HepG2 (cell line): Measurements from ENCODE around the gene CUL9. TPM values are rescaled to one million over a fixed set of nuclear protein-coding genes. Genes with fewer than 3 reads are reported as not detected.
A peak's percentile ranks its signal among the peaks of the same experiment; 100 is the strongest.

Source experiments
- BHLHE40 ChIP-seq: IDR thresholded peaks from 2 replicates; pipeline ENCODE4 v1.6.1; 2011; ENCODE audit warnings: low read length, improper control_type of control experiment
- CHCHD3 ChIP-seq: sonication (generic); formaldehyde crosslinking; IDR thresholded peaks from 2 replicates; pipeline ENCODE4 v1.8.0; 2022; ENCODE audit warnings: mild to moderate bottlenecking, missing genetic modification reagents, moderate library complexity
- FOXK1 ChIP-seq: sonication (generic); formaldehyde crosslinking; IDR thresholded peaks from 2 replicates; pipeline ENCODE4 v1.4.0; 2020; ENCODE audit warnings: low read depth, missing genetic modification reagents, borderline replicate concordance
- HNF4A ChIP-seq: sonication (generic); formaldehyde crosslinking; IDR thresholded peaks from 2 replicates; pipeline ENCODE4 v1.4.0; 2020; ENCODE audit warnings: missing genetic modification reagents
- HOXA5 ChIP-seq: sonication (generic); formaldehyde crosslinking; IDR thresholded peaks from 2 replicates; pipeline ENCODE4 v1.4.0; 2020; ENCODE audit warnings: missing genetic modification reagents
- HOXD1 ChIP-seq: sonication (generic); formaldehyde crosslinking; IDR thresholded peaks from 2 replicates; pipeline ENCODE4 v1.5.0; 2020; ENCODE audit warnings: missing genetic modification reagents
- NPAS2 ChIP-seq: sonication (generic); formaldehyde crosslinking; IDR thresholded peaks from 2 replicates; pipeline ENCODE4 v1.8.0; 2022; ENCODE audit warnings: mild to moderate bottlenecking, missing genetic modification reagents, borderline replicate concordance
- PRPF4 ChIP-seq: fragments of 200-400 bp; formaldehyde crosslinking; IDR thresholded peaks from 2 replicates; pipeline ENCODE4 v1.6.1; 2016; ENCODE audit warnings: low read length, low read depth; ENCODE audit not compliant: poor library complexity, severe bottlenecking
- RARA ChIP-seq: IDR thresholded peaks from 2 replicates; pipeline ENCODE4 v1.6.1; 2016; ENCODE audit warnings: missing genetic modification reagents, missing compliant biosample characterization
- RFX5 ChIP-seq: IDR thresholded peaks from 2 replicates; pipeline ENCODE4 v1.6.1; 2011; ENCODE audit warnings: low read depth, low read length, improper control_type of control experiment
- SALL1 ChIP-seq: sonication (generic); formaldehyde crosslinking; IDR thresholded peaks from 2 replicates; pipeline ENCODE4 v1.8.0; 2022; ENCODE audit warnings: mild to moderate bottlenecking, missing genetic modification reagents
- SIX4 ChIP-seq: sonication (generic); formaldehyde crosslinking; IDR thresholded peaks from 2 replicates; pipeline ENCODE4 v1.4.0; 2020; ENCODE audit warnings: missing genetic modification reagents
- SP140L ChIP-seq: sonication (generic); formaldehyde crosslinking; IDR thresholded peaks from 2 replicates; pipeline ENCODE4 v1.4.0; 2020; ENCODE audit warnings: missing genetic modification reagents, borderline replicate concordance
- SP2 ChIP-seq: sonication (generic); formaldehyde crosslinking; IDR thresholded peaks from 2 replicates; pipeline ENCODE4 v1.5.1; 2020; ENCODE audit warnings: mild to moderate bottlenecking, missing genetic modification reagents
- ZFP62 ChIP-seq: sonication (generic); formaldehyde crosslinking; IDR thresholded peaks from 2 replicates; pipeline ENCODE4 v1.4.0; 2020; ENCODE audit warnings: missing genetic modification reagents
- ZNF121 ChIP-seq: sonication (generic); formaldehyde crosslinking; IDR thresholded peaks from 2 replicates; pipeline ENCODE4 v1.5.0; 2020; ENCODE audit warnings: mild to moderate bottlenecking, missing genetic modification reagents
- ZNF296 ChIP-seq: sonication (generic); formaldehyde crosslinking; conservative IDR thresholded peaks from 2 replicates; pipeline ENCODE4 v1.5.0; 2020; ENCODE audit warnings: mild to moderate bottlenecking, missing genetic modification reagents
- ZNF350 ChIP-seq: sonication (generic); formaldehyde crosslinking; IDR thresholded peaks from 2 replicates; pipeline ENCODE4 v1.4.0; 2020; ENCODE audit warnings: mild to moderate bottlenecking, low read depth, missing genetic modification reagents, borderline replicate concordance
- ZNF550 ChIP-seq: sonication (generic); formaldehyde crosslinking; IDR thresholded peaks from 2 replicates; pipeline ENCODE4 v1.4.0; 2020; ENCODE audit warnings: mild to moderate bottlenecking, missing genetic modification reagents, borderline replicate concordance
- ZNF777 ChIP-seq: sonication (generic); formaldehyde crosslinking; IDR thresholded peaks from 2 replicates; pipeline ENCODE4 v1.4.0; 2020; ENCODE audit warnings: missing genetic modification reagents
- ZNF781 ChIP-seq: sonication (generic); formaldehyde crosslinking; IDR thresholded peaks from 2 replicates; pipeline ENCODE4 v1.5.1; 2020; ENCODE audit warnings: borderline replicate concordance, mild to moderate bottlenecking, missing genetic modification reagents; ENCODE audit errors: not compliant biosample characterization
- ZSCAN22 ChIP-seq: sonication (generic); formaldehyde crosslinking; IDR thresholded peaks from 2 replicates; pipeline ENCODE4 v1.4.0; 2020; ENCODE audit warnings: mild to moderate bottlenecking, missing genetic modification reagents
- ZSCAN31 ChIP-seq: sonication (generic); formaldehyde crosslinking; IDR thresholded peaks from 2 replicates; pipeline ENCODE4 v1.5.0; 2020; ENCODE audit warnings: low read depth, mild to moderate bottlenecking, missing genetic modification reagents
- polyA plus RNA-seq, 8 experiments: library from polyadenylated mRNA; depleted of rRNA in 3 of 8; stranded (reverse) in 7 of 8; unstranded in 1 of 8; fragments of >200 nt; fragmentation: Illumina TruSeq in 4 of 8; extraction: Trizol in 4 of 8; gene quantifications; 2 replicates each; pipeline versions ENCODE4 v1.2.1 to v1.2.3, GENCODE V29; 2011 to 2016; ENCODE audit warnings: low read depth in 4 of 8, missing spikeins in 1 of 8, mixed read lengths in 1 of 8; ENCODE audit not compliant: insufficient read depth in 1 of 8
- total RNA-seq, 5 experiments: library from RNA; depleted of rRNA; stranded (reverse); fragments of >200 nt; fragmentation: Illumina TruSeq; extraction: Trizol; gene quantifications; 2 replicates each; pipeline ENCODE4 v1.2.3, GENCODE V29; 2016; ENCODE audit warnings: low read depth in 1 of 5
- TF ChIP-seq, protein P1 (sequence below): sonication (generic); formaldehyde crosslinking; IDR thresholded peaks from 2 replicates; pipeline ENCODE4 v1.5.1; 2020; ENCODE audit warnings: missing genetic modification reagents, mild to moderate bottlenecking, borderline replicate concordance
- TF ChIP-seq, protein P2 (sequence below): sonication (generic); formaldehyde crosslinking; IDR thresholded peaks from 2 replicates; pipeline ENCODE4 v1.4.0; 2020; ENCODE audit warnings: missing genetic modification reagents
- TF ChIP-seq, protein P3 (sequence below): IDR thresholded peaks from 2 replicates; pipeline ENCODE4 v1.6.1; 2018; ENCODE audit warnings: missing genetic modification reagents

CUL9 gene
- total and polyA plus RNA-seq, 2 of the 13 experiments (the other 11 are each of a cell fraction or from before 2014, with no cell fraction given), result 11.4 to 13.7 TPM

DNA sequence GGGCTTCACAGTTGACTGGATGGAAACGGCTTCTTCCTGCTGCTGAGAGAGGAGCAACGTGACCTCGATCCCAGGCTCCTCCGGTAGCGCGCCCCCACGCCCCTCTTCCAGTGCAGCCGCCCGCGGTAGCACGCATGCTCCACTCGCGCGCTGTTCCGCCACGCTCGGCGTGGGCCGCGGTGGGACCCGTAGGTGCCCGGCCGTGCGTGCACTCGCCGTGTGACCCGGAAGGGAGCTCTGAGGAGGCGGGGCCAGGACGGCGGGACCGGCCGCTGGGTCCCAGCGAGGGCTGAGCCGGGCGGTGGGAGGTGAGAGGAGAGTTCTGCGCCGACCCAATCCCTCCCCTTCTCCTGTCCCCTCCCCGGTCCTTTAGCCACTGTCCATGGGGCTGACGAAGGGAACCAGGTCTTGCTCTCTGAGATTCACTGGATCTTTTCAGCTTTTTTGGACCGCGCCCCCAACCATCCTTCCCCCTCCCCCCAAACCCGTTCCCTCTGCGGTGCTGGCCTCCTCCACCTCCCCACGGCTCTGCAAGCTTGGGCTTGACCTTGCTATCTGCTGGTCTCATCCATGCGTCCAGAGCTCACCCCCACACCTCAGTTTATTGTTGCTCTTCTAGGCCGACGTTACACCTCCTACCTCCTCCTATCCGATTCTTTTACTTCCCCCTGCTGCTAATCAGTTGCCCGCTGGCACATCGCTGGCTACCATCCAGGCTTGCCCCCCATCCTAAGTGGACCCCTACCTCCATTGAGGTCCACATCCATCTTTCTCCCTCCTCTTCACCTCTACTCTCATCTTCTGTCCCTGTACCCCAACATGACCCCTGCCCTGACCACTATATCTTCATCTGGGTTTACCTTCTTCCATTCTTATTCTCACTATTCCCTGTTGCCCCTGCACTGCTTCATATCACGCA is at the start of gene CUL9 (continued):
- TF ChIP-seq, protein P1, sequence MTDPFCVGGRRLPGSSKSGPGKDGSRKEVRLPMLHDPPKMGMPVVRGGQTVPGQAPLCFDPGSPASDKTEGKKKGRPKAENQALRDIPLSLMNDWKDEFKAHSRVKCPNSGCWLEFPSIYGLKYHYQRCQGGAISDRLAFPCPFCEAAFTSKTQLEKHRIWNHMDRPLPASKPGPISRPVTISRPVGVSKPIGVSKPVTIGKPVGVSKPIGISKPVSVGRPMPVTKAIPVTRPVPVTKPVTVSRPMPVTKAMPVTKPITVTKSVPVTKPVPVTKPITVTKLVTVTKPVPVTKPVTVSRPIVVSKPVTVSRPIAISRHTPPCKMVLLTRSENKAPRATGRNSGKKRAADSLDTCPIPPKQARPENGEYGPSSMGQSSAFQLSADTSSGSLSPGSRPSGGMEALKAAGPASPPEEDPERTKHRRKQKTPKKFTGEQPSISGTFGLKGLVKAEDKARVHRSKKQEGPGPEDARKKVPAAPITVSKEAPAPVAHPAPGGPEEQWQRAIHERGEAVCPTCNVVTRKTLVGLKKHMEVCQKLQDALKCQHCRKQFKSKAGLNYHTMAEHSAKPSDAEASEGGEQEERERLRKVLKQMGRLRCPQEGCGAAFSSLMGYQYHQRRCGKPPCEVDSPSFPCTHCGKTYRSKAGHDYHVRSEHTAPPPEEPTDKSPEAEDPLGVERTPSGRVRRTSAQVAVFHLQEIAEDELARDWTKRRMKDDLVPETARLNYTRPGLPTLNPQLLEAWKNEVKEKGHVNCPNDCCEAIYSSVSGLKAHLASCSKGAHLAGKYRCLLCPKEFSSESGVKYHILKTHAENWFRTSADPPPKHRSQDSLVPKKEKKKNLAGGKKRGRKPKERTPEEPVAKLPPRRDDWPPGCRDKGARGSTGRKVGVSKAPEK (CRISPR knock-in tag), result 0 out of 2 replicates have a peak, but pooled peaks have one; percentile 35
- TF ChIP-seq NPAS2 (CRISPR knock-in tag), result no peak
- TF ChIP-seq ZSCAN22 (CRISPR knock-in tag), result peak; percentile 46; the same call in 1 of the 2 replicates
- peak; percentile 88 for TF ChIP-seq ZSCAN31 (CRISPR knock-in tag)
- peak; percentile 79; the same call in 1 of the 2 replicates for TF ChIP-seq FOXK1 (CRISPR knock-in tag)
- no peak for TF ChIP-seq SP140L (CRISPR knock-in tag)
- peak; percentile 68; the same call in 1 of the 2 replicates for TF ChIP-seq HOXD1 (CRISPR knock-in tag)
- peak; percentile 64; the same call in 1 of the 2 replicates for TF ChIP-seq ZNF296 (CRISPR knock-in tag)
- TF ChIP-seq ZNF781 (CRISPR knock-in tag), result peak; percentile 60
- peak; percentile 91 for TF ChIP-seq ZNF350
- TF ChIP-seq CHCHD3, result peak; percentile 96
- TF ChIP-seq, protein P2, sequence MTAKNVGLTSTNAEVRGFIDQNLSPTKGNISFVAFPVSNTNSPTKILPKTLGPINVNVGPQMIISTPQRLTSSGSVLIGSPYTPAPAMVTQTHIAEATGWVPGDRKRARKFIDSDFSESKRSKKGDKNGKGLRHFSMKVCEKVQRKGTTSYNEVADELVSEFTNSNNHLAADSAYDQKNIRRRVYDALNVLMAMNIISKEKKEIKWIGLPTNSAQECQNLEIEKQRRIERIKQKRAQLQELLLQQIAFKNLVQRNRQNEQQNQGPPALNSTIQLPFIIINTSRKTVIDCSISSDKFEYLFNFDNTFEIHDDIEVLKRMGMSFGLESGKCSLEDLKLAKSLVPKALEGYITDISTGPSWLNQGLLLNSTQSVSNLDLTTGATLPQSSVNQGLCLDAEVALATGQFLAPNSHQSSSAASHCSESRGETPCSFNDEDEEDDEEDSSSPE (CRISPR knock-in tag), result peak; percentile 79
- peak; percentile 88 for TF ChIP-seq SALL1
- TF ChIP-seq, protein P3, sequence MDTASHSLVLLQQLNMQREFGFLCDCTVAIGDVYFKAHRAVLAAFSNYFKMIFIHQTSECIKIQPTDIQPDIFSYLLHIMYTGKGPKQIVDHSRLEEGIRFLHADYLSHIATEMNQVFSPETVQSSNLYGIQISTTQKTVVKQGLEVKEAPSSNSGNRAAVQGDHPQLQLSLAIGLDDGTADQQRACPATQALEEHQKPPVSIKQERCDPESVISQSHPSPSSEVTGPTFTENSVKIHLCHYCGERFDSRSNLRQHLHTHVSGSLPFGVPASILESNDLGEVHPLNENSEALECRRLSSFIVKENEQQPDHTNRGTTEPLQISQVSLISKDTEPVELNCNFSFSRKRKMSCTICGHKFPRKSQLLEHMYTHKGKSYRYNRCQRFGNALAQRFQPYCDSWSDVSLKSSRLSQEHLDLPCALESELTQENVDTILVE (CRISPR knock-in tag), result peak; percentile 73; the same call in 1 of the 2 replicates
- TF ChIP-seq SP2 (CRISPR knock-in tag), result peak; percentile 67
- no peak for TF ChIP-seq ZNF777 (CRISPR knock-in tag)
- no peak; the same call in 1 of the 2 replicates for TF ChIP-seq ZFP62 (CRISPR knock-in tag)
- TF ChIP-seq BHLHE40, result peak; percentile 71
- TF ChIP-seq HNF4A (CRISPR knock-in tag), result peak; percentile 24
- peak; percentile 70 for TF ChIP-seq RARA (CRISPR knock-in tag)
- TF ChIP-seq HOXA5 (CRISPR knock-in tag), result peak; percentile 82
- TF ChIP-seq ZNF550 (CRISPR knock-in tag), result no peak
- no peak for TF ChIP-seq PRPF4
- TF ChIP-seq RFX5, result no peak
- TF ChIP-seq ZNF121 (CRISPR knock-in tag), result peak; percentile 52; the same call in 1 of the 2 replicates
- no peak for TF ChIP-seq SIX4 (CRISPR knock-in tag)
